ENCODE results near the gene SPEM2. TPM values are rescaled to one million over a fixed set of nuclear protein-coding genes. Genes with fewer than 3 reads are reported as not detected.

SPEM2 gene
- total RNA-seq, 4 donors from 2014 or later: not detected

DNA sequence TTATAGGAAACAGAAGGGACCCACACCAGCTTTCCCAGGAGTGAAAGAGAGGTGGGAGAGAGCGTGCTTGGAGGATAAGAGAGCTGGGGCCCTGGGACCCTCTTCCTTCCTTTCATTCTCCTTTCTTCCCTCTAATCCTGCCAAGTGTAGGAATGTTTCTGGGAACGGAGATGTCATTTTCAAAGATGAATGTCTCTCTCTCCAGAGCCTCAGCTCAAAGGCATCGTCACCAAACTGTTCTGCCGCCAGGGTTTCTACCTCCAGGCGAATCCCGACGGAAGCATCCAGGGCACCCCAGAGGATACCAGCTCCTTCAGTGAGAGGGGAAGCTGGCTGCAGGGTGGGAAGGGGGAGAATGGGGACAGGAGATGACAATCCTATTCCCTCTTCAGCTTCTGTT, 15.8 kb downstream of the SPEM2 start:
- H3K4me3 ChIP-seq (ENCODE audit: low read depth, poor library complexity, severe bottlenecking): no peak overlapping the region
- intact Hi-C loops (cut with DNase I; ENCODE audit: low total_unique reads): no loop called here
- TF ChIP-seq, protein P1, sequence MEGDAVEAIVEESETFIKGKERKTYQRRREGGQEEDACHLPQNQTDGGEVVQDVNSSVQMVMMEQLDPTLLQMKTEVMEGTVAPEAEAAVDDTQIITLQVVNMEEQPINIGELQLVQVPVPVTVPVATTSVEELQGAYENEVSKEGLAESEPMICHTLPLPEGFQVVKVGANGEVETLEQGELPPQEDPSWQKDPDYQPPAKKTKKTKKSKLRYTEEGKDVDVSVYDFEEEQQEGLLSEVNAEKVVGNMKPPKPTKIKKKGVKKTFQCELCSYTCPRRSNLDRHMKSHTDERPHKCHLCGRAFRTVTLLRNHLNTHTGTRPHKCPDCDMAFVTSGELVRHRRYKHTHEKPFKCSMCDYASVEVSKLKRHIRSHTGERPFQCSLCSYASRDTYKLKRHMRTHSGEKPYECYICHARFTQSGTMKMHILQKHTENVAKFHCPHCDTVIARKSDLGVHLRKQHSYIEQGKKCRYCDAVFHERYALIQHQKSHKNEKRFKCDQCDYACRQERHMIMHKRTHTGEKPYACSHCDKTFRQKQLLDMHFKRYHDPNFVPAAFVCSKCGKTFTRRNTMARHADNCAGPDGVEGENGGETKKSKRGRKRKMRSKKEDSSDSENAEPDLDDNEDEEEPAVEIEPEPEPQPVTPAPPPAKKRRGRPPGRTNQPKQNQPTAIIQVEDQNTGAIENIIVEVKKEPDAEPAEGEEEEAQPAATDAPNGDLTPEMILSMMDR (IDR thresholded peaks at IDR 0.05): no peak
- TF ChIP-seq POLR2A (IDR thresholded peaks at IDR 0.05): no peak
- DNase-seq (ENCODE audit: low spot score in 2 of 2): no peak
- WGBS, 2 donors: 59 to 63% methylated on average over 7 of the region's 7 CpGs

DNA sequence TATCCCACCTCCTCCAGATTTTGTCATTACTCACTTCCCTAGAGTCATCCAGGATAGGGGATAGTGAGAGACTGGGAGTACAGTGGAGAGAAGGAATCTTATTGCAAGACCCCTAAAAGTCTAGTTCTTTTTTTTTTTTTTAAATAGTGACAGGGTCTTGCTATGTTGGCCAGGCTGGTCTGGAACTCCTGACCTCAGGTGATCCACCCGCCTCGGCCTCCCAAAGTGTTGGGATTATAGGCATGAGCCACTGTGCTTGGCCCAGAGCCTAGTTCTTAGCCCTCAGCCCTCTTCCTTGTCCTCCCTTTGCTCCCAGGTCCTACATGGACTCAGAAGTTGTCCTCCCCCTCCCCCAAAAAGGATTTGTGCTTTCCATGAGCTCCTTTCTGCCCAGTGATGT, 16.7 kb downstream of the SPEM2 start:
- intact Hi-C loops (cut with DNase I; ENCODE audit: low total_unique reads): no loop called here
- 92 to 97% methylated on average over 2 of the region's 2 CpGs for WGBS, 2 donors
- TF ChIP-seq, protein P1 (IDR thresholded peaks at IDR 0.05): no peak
- TF ChIP-seq POLR2A (IDR thresholded peaks at IDR 0.05): no peak
- DNase-seq (ENCODE audit: low spot score in 2 of 2): no peak
- H3K4me3 ChIP-seq (ENCODE audit: low read depth, poor library complexity, severe bottlenecking): no peak overlapping the region

DNA sequence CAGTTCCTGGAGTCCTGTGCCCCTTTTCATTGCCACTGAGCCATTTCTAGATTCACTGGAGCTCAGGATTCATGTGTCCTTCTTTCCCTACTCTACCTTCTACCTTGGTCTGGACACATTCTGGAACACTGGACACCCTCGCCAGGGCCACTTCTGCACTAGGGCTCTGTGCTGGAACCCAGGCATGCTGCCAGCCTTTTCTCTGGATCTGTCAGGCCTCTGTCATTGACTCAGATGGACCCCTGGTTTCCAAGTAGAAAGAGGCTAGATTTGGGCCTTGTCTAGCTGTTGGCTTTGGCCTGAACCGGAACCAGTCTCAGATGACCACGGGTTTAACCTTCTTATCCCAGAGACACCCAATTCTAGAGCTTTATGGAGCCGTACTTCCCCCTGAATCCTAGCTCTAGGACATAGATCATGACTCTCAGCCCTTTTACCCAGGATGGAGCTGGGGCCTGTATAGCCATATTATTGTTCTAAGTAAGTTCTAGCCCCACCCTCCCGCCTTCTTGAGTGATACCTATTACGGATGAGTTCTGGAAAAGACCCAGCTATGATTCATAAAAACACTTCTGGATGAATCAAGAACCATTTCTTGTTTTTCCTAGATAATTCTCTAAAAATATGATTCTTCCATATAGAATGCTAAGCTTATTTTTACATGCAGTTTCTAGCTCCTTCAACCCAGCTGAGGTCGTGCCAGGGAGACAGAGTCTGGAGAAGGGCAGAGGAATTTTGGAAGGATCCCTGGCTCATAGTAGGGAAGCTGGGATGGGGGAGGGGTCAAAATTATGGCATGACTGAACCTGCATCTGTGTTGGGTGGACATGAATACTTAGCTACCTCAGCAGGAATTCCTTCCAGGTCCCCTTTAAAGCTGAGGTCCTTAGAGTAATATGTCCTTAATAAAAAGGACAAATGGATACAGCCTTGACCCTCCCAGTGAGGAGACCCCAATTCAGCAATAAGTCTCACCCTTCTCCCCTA, 18.4 kb downstream of the SPEM2 start:
- TF ChIP-seq, protein P1 (IDR thresholded peaks at IDR 0.05): no peak
- DNase-seq (ENCODE audit: low spot score in 2 of 2): peak in 1 of 2 donors; percentile 82
- intact Hi-C loops (cut with DNase I; ENCODE audit: low total_unique reads): no loop called here
- WGBS, 2 donors: 67 to 79% methylated on average over 7 of the region's 7 CpGs
- no peak overlapping the region for H3K4me3 ChIP-seq (ENCODE audit: low read depth, poor library complexity, severe bottlenecking)

DNA sequence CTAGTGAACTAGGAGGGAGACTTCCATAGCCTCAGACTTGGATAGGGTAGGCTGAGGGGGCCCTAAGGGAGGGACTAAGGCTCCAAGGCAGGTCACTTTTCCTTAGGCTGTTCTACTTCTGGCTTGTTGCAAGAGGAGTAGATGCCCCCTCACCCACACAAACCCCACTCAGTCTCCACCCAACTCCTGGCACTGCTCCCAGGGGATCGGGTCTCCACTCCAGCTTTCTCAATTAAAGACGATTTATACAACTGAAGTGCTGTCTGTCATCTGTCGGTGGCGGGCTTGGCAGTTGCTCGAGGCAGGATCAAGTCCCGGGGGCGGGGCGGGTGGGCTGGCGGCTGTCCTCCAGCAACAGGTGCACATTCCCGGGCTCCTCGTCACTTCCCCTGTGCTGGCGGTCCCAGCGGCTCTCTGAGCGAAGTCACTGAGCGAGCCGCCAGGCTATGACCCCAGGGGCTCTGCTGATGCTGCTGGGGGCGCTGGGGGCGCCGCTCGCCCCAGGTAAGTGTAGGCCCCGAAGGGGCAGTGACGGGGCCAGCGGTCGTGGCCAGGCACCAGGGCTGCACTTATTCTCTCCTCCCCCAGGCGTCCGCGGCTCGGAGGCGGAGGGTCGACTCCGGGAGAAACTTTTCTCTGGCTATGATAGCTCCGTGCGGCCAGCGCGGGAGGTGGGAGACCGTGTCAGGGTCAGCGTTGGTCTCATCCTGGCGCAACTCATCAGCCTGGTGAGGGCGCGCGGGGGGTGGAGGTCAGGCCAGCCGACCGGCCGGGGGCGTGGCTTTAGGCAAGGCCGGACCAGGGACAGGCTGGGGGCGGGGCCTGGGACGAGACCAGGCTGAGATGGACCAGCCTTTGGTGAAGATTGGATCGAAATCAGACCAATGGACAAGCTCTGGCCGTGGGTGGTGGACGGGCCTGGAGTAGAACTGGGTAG, 19.5 kb downstream of the SPEM2 start, which contains the start of gene CHRNB1:
Gene CHRNB1 (plus strand): TSS at position 380 of the 937 bp plus-strand sequence. CDS start 67 bp downstream, at position 447.
- H3K4me3 ChIP-seq (ENCODE audit: low read depth, poor library complexity, severe bottlenecking): peak within 1 kb of the TSS; percentile 6
- WGBS, 2 donors: 8 to 15% methylated on average over 24 to 34 of the region's 51 CpGs
- DNase-seq (ENCODE audit: low spot score in 2 of 2): peak; percentile 64 to 93
- TF ChIP-seq, protein P1 (IDR thresholded peaks at IDR 0.05): no peak
- no peak for TF ChIP-seq POLR2A (IDR thresholded peaks at IDR 0.05)
- intact Hi-C loops (cut with DNase I; ENCODE audit: low total_unique reads): no loop called here

DNA sequence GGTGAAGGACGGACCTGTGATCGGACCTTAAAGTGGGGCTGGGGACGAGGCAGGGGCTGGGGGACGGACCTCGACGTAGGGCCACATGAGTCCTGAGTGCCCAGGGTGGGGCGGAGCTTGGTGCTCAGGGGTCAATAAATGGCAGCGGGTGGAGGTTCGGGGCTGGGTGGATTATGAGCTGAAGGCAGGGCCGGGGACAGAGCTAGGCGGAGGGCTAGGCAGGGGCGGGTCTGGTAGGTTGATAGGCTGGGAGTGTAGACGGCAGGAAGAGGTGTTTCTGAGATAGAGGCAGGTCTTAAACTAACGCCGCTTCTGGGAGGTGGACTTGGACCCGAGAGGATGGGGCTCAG, 20.2 kb downstream of the SPEM2 start:
- no peak overlapping the region for H3K4me3 ChIP-seq (ENCODE audit: low read depth, poor library complexity, severe bottlenecking)
- 9 to 12% methylated on average over 16 of the region's 16 CpGs for WGBS, 2 donors
- TF ChIP-seq, protein P1 (IDR thresholded peaks at IDR 0.05): no peak
- no peak for TF ChIP-seq POLR2A (IDR thresholded peaks at IDR 0.05)
- intact Hi-C loops (cut with DNase I; ENCODE audit: low total_unique reads): no loop called here
- no peak for DNase-seq (ENCODE audit: low spot score in 2 of 2)
